ENCODE results near the gene WDR47.

DNA sequence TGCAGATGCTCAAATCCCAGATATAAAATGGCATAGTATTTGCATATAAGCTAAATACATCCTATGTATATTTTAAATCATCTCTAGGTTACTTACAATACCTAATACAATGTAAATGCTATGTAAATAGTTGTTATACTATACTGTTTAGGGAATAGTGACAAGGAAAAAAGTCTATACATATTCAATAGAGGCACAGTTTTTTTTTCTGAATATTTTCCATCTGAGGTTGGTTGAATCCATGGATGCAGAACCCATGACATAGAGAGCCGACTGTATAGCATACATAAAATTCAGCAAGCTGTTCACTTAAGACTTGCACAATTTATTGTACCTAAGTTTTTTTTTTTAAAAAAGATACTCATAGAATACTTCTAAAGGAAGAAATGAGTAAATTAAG, 27.4 kb upstream of the WDR47 start:
- TF ChIP-seq EP300 (IDR thresholded peaks at IDR 0.05; ENCODE audit: borderline replicate concordance in 1 of 2, low read depth in 2 of 2, low read length in 2 of 2), result no peak
- TF ChIP-seq, protein P1, sequence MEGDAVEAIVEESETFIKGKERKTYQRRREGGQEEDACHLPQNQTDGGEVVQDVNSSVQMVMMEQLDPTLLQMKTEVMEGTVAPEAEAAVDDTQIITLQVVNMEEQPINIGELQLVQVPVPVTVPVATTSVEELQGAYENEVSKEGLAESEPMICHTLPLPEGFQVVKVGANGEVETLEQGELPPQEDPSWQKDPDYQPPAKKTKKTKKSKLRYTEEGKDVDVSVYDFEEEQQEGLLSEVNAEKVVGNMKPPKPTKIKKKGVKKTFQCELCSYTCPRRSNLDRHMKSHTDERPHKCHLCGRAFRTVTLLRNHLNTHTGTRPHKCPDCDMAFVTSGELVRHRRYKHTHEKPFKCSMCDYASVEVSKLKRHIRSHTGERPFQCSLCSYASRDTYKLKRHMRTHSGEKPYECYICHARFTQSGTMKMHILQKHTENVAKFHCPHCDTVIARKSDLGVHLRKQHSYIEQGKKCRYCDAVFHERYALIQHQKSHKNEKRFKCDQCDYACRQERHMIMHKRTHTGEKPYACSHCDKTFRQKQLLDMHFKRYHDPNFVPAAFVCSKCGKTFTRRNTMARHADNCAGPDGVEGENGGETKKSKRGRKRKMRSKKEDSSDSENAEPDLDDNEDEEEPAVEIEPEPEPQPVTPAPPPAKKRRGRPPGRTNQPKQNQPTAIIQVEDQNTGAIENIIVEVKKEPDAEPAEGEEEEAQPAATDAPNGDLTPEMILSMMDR (IDR thresholded peaks at IDR 0.05; ENCODE audit: control extremely low read depth in 1 of 3, insufficient read depth in 1 of 3, low read depth in 1 of 3, low read length in 3 of 3), result no peak
